Testis (tissue), 2 donors: ENCODE results near the gene COASY.

Experiments
- CTCF ChIP-seq, 3 experiments: fragments of 450-650 bp in 2 of 3; fragments of 200-600 bp in 1 of 3; sonication (generic) in 1 of 3; IDR thresholded peaks; one replicate each; pipeline ENCODE4 v1.5.1; 2016 to 2019; ENCODE audit warnings: antibody characterized with exemption in 3 of 3, mild to moderate bottlenecking in 2 of 3, moderate library complexity in 1 of 3
- POLR2A ChIP-seq: fragments of 450-650 bp; IDR thresholded peaks from one replicate; pipeline ENCODE4 v1.6.1; 2017; ENCODE audit warnings: antibody characterized with exemption, mild to moderate bottlenecking, moderate library complexity

- TF ChIP-seq CTCF (IDR thresholded peaks at IDR 0.05) (peak; percentile 72 to 77 (median 73)), POLR2A (no peak)
Observed at GRCh38 chr17:42578282-42578869, 16.4 kb downstream of the COASY start.
